Heart right ventricle (tissue), 16 donors: ENCODE results near the gene SLIT3. TPM values are rescaled to one million over a fixed set of nuclear protein-coding genes. Genes with fewer than 3 reads are reported as not detected.

Experiments used
- ATAC-seq, 8 donors: fragments of 200-7000 bp; cut with Tn5 transposase; one replicate each; pipeline ENCODE4 v1.9.1; 2020; ENCODE audit warnings: mild to moderate bottlenecking in 8 of 8, moderate library complexity in 8 of 8, moderate number of reproducible peaks in 1 of 8
- DNase-seq, 2 donors: peaks; one replicate each; pipeline ENCODE4 v3.0.0-alpha.2; 2020
- H3K27ac ChIP-seq, 10 donors: fragments of 200-600 bp; sonication (generic) in 2 of 10; one replicate each; pipeline versions ENCODE4 v1.5.0 to v1.8.0; 2020 to 2022; ENCODE audit warnings: mild to moderate bottlenecking in 3 of 10
- H3K27me3 ChIP-seq, 7 donors: fragments of 200-600 bp; one replicate each; pipeline ENCODE4 v1.8.0; 2021 to 2022; ENCODE audit warnings: mild to moderate bottlenecking in 2 of 7
- H3K36me3 ChIP-seq, 9 donors: fragments of 200-600 bp; sonication (generic) in 1 of 9; one replicate each; pipeline versions ENCODE4 v1.5.0 to v1.8.0; 2020 to 2022; ENCODE audit warnings: mild to moderate bottlenecking in 2 of 9
- H3K4me1 ChIP-seq, 9 donors: fragments of 200-600 bp; sonication (generic) in 1 of 9; one replicate each; pipeline versions ENCODE4 v1.5.0 to v1.8.0; 2020 to 2022; ENCODE audit warnings: mild to moderate bottlenecking in 4 of 9
- H3K4me3 ChIP-seq, 10 donors: fragments of 200-600 bp; sonication (generic) in 2 of 10; one replicate each; pipeline versions ENCODE4 v1.5.0 to v1.8.0; 2020 to 2022; ENCODE audit warnings: mild to moderate bottlenecking in 7 of 10, moderate library complexity in 2 of 10
- H3K9me3 ChIP-seq, 11 donors: fragments of 200-600 bp in 10 of 11; sonication (generic) in 2 of 11; one replicate each; pipeline versions ENCODE4 v1.5.0 to v1.8.0; 2013 to 2022; ENCODE audit warnings: mild to moderate bottlenecking in 2 of 11, control low read depth in 1 of 11, moderate library complexity in 1 of 11
- whole genome bisulfite sequencing, 2 donors: extraction: QIAGEN DNeasy Blood & Tissue Kit; methylation state at CpG; one replicate each; pipeline ENCODE4 v1.1.7; 2013; ENCODE audit warnings: inconsistent platforms in 1 of 2; 5-methylcytosine and 5-hydroxymethylcytosine counted together
- intact Hi-C, 10 donors: fragments of 100-400 bp; cut with DNase I; formaldehyde crosslinking; loops; one replicate each; pipeline versions ENCODE4 v1.11.1 to v1.14.2; 2022
- polyA plus RNA-seq, 2 donors: library from polyadenylated mRNA; stranded (reverse); fragments of 200-250 nt; gene quantifications; one replicate each; pipeline ENCODE4 v1.2.3, GENCODE V29; 2013
- total RNA-seq, 10 donors: library from RNA; stranded (reverse); fragmentation: NEBNext Ultra II Directional in 3 of 10; extraction: Animal tissue kit (Norgen Biotek cat#: 25700) in 3 of 10; gene quantifications; one replicate each; pipeline versions ENCODE4 v1.2.1 to v1.2.4, GENCODE V29; 2021 to 2023
- TF ChIP-seq, protein P1 (sequence below), 9 donors: fragments of 200-600 bp; sonication (generic) in 2 of 9; IDR thresholded peaks; one replicate each; pipeline versions ENCODE4 v1.5.0 to v1.8.0; 2021 to 2022; ENCODE audit warnings: antibody characterized with exemption in 9 of 9, mild to moderate bottlenecking in 5 of 9, moderate library complexity in 1 of 9
- donor health status: Arrhythmogenic right ventricular cardiomyopathy.
- donor health status: ischemic (EF 13 %, LVEDD 7.1; RV severe dilation, severe dysfunction).
- donor health status: healthy with polysubstance abuse.
- donor health status: DM: no; HTN: yes; CAD: no.
- donor health status: DM: no; HTN: no; CAD: no.
- donor health status: ischemic (EF 25% LVEDD 6.9; RV normal size, moderate dysfunction).
- donor health status: ischemic (EF 25% LVEDD 5.7; RV mildly dilated, moderate dysfunction).
- donor health status: healthy.
- donor health status: DM: yes; HTN: yes; CAD: no.
- donor health status: Ischemic cardiomyopathy.
- donor health status: ischemic (EF 35%, LVEDD 5.7; RV mildly dilated, moderate dysfunction).
- donor health status: nonischemic (EF 11% LVEDD 7.7; RV severe dilation, severe dysfunction).
- donor health status: DM: yes; HTN: yes; CAD: no.
- donor health status: PGD.
- donor health status: ischemic (EF 29% LVEDD 5.4; RV normal size, mild dysfunction).
- donor health status: nonischemic (EF 23%, LVEDD 6.1; RV moderate dilation, normal function).

SLIT3 gene
- total and polyA plus RNA-seq, 12 donors = 2.0 to 29.2 (median 12.1) TPM

DNA sequence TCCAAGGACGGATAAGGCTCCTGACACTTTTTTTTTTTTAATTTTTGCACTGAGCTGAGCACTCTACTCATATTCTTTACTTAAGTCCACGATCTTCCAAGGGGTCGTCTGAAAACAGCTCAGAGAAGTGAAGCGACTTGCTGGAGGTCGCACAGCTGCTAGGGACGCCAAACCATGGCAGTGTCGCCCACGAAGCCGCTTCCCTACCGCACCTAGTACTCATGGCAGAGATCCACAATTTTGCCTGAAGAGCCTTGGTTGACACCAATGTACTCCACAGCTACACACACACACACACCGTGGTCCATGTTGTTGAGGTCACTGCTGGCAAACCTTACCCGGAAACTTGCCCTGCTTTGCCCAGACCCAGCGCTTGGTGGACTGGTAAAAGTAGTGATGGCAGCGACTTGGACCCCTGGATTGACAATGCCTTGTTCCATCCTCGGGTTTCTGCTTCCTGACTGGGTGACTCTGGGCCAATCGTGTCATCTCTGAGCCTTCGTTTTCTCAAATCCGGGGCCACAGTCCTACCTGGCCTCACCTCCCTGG, 521 bp upstream of the SLIT3 start:
- H3K9me3 ChIP-seq = no peaks in the 10 kb centered on the region
- DNase-seq = no peak
- peaks cover 0 to 22% (median 7%) of the 10 kb centered on the region in 9 donors for H3K4me1 ChIP-seq

GRCh38 chr5:169299663-169300467, 1.1 kb downstream of the SLIT3 start:
- DNase-seq (no peak), ATAC-seq (no peak)
- Histone ChIP-seq H3K27ac (peak overlapping the region in 7 of 10 donors; percentile 40 to 72 (median 56)), H3K27me3 (peaks cover 0 to 60% (median 53%) of the 10 kb centered on the region in 7 donors), H3K9me3 (no peaks in the 10 kb centered on the region), H3K4me3 (peak overlapping the region; percentile 12 to 56 (median 52)), H3K4me1 (peaks cover 0 to 22% (median 7%) of the 10 kb centered on the region in 9 donors), H3K36me3 (no peaks in the 10 kb centered on the region)
- 13% methylated on average over 35 of the region's 35 CpGs for WGBS, 2 donors
- intact Hi-C loops = loop anchor here (5.0 to 10.0 kb wide), 11 partner anchors 175 to 625 kb away; no protein-coding TSS in a partner anchor
- TF ChIP-seq, protein P1, sequence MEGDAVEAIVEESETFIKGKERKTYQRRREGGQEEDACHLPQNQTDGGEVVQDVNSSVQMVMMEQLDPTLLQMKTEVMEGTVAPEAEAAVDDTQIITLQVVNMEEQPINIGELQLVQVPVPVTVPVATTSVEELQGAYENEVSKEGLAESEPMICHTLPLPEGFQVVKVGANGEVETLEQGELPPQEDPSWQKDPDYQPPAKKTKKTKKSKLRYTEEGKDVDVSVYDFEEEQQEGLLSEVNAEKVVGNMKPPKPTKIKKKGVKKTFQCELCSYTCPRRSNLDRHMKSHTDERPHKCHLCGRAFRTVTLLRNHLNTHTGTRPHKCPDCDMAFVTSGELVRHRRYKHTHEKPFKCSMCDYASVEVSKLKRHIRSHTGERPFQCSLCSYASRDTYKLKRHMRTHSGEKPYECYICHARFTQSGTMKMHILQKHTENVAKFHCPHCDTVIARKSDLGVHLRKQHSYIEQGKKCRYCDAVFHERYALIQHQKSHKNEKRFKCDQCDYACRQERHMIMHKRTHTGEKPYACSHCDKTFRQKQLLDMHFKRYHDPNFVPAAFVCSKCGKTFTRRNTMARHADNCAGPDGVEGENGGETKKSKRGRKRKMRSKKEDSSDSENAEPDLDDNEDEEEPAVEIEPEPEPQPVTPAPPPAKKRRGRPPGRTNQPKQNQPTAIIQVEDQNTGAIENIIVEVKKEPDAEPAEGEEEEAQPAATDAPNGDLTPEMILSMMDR (IDR thresholded peaks at IDR 0.05) = no peak

More for the DNA sequence above, 521 bp upstream of the SLIT3 start:
- TF ChIP-seq, protein P1 (IDR thresholded peaks at IDR 0.05) = no peak
- WGBS, 2 donors = 11 to 13% methylated on average over 18 of the region's 18 CpGs
- Histone ChIP-seq H3K36me3 (no peaks in the 10 kb centered on the region), H3K27me3 (peaks cover 0 to 75% (median 62%) of the 10 kb centered on the region in 7 donors), H3K27ac (peak overlapping the region in 3 of 10 donors; percentile 31 to 34 (median 31)), H3K4me3 (peak overlapping the region in 9 of 10 donors; percentile 44 to 56 (median 53))
- ATAC-seq = peak in 5 of 8 donors; percentile 7 to 25 (median 21)
- intact Hi-C loops = loop anchor here (5.0 to 10.0 kb wide), 11 partner anchors 177 to 627 kb away; no protein-coding TSS in a partner anchor

DNA sequence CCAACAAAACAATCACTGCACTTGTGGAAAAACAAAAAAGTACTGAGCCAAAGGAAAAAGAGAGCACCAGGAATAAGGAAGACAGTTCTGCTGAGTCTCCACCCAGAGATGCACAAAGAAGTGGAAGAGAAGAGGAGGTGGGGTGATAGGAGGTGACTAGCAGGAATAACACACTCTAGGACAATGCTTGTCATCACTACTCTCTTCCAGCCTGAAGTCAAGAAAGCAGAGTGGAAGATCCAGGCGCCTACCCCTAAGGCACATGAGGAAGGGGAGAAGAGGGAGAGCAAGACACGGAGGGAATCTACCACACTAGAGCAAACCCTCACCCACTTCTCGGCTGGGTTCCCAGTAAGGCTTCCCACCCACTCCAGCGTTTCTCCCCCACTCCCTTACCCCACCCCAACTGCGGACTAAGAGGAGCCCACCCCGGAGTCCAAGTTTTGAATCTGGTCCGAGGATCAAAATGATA, 1.7 kb downstream of the SLIT3 start:
- intact Hi-C loops = loop anchor here in 1 of 10 donors (10.0 kb wide), 1 partner anchor 174 kb away; no protein-coding TSS in a partner anchor
- Histone ChIP-seq H3K27ac (peak overlapping the region in 2 of 10 donors; percentile 56 to 62), H3K36me3 (no peaks in the 10 kb centered on the region), H3K9me3 (no peaks in the 10 kb centered on the region), H3K27me3 (peaks cover 0 to 53% (median 47%) of the 10 kb centered on the region in 7 donors), H3K4me1 (peaks cover 0 to 22% (median 7%) of the 10 kb centered on the region in 9 donors), H3K4me3 (peak overlapping the region in 9 of 10 donors; percentile 44 to 56 (median 53))
- WGBS, 2 donors = 41 to 52% methylated on average over 7 of the region's 7 CpGs
- DNase-seq (no peak), ATAC-seq (no peak)
- TF ChIP-seq, protein P1 (IDR thresholded peaks at IDR 0.05) = no peak

- WGBS, 2 donors = 78 to 81% methylated on average over 6 of the region's 6 CpGs
- H3K27ac ChIP-seq = no peak overlapping the region
- peak overlapping the region in 1 of 10 donors; percentile 5 for H3K4me3 ChIP-seq
- no peaks in the 10 kb centered on the region for H3K36me3 ChIP-seq
- DNase-seq = no peak
- TF ChIP-seq, protein P1 (IDR thresholded peaks at IDR 0.05) = no peak
- peaks cover 0 to 22% (median 7%) of the 10 kb centered on the region in 9 donors for H3K4me1 ChIP-seq
- intact Hi-C loops = loop anchor here in 1 of 10 donors (10.0 kb wide), 1 partner anchor 173 kb away; no protein-coding TSS in a partner anchor
- ATAC-seq = no peak
- H3K27me3 ChIP-seq = peaks cover 0 to 43% (median 36%) of the 10 kb centered on the region in 7 donors
- H3K9me3 ChIP-seq = no peaks in the 10 kb centered on the region
These were observed 2.7 kb downstream of the SLIT3 start for GRCh38 chr5:169298193-169298592.
